ENCODE data around the gene SIL1.
"Not testable (repeated sequence)": the region's sequence is repeated elsewhere in the genome, so short reads cannot be mapped to it uniquely, and the experiment has no call there.

The SIL1 gene

DNA sequence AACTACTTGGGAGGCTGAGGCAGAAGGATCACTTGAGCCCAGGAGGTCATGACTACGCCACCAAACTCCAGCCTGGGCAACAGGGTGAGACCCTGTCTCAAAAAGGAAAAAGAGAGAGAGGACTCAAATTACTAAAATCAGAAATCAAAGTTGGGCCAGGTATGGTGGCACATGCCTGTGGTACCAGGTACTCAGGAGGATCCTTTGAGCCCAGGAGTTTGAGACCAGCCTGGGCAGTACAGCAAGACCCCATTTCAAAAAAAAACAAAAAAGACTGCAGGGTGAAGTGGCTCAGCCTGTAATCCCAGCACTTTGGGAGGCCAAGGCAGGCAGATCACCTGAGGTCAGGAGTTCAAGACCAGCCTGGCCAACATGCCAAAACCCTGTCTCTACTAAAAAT is 23.8 kb downstream of the SIL1 start:
- DNase-seq (ENCODE audit: low spot score) = not testable (repeated sequence)

- no peak for DNase-seq (ENCODE audit: low spot score)
Observed at GRCh38 chr5:139171779-139172404, 26.3 kb downstream of the SIL1 start.

GRCh38 chr5:139167952-139168720 is 30.0 kb downstream of the SIL1 start:
- DNase-seq (ENCODE audit: low spot score) = no peak

- DNase-seq (ENCODE audit: low spot score) = no peak
Observed at GRCh38 chr5:139167533-139167932, 30.6 kb downstream of the SIL1 start.

DNA sequence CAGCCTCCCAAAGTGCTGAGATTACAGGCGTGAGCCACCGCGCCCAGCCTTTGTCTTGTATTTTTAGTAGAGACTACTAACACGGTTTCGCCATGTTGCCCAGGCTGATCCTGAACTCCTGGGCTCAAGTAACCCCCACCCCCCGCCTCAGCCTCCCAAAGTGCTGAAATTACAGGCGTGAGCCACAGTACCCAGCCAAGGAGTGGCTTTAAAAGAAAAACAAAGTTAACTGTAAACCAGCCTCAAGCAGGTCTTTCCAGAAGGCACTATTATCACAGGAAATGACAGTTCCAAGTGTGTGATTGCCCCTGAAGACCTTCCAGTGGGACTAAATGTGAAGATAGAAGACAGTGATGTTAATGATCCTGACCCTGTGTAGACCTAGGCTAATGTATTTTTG is 31.1 kb downstream of the SIL1 start:
- no peak for DNase-seq (ENCODE audit: low spot score)

GRCh38 chr5:139164897-139165296 is 33.3 kb downstream of the SIL1 start:
- not testable (repeated sequence) for DNase-seq (ENCODE audit: low spot score)

- DNase-seq (ENCODE audit: low spot score) = peak; percentile 31
Observed at GRCh38 chr5:139164020-139164419, 34.1 kb downstream of the SIL1 start.

GRCh38 chr5:139162448-139162847 is 35.7 kb downstream of the SIL1 start:
- DNase-seq (ENCODE audit: low spot score) = no peak

GRCh38 chr5:139158791-139159190 is 39.4 kb downstream of the SIL1 start:
- no peak for DNase-seq (ENCODE audit: low spot score)

- no peak for DNase-seq (ENCODE audit: low spot score)
Observed at GRCh38 chr5:139157556-139157955, 40.6 kb downstream of the SIL1 start.

DNA sequence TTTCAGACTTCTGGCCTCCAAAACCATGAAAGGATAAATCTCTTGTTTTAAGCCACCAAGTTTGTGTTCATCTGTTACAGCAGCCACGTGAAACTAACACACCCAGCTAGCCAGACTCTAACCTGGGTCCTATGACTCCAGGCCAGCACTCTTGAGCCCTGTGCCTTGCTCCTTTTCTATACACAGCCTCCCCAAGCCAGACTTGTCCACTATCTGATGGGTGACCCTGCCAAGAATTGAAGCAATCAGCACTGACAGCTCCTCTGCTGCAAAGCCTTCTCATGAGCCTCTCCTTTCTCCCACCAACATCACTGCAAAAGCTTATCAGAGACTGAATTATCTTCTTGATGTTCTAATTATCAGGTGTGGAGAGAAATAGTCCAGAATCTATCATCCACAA is 41.4 kb downstream of the SIL1 start:
- DNase-seq (ENCODE audit: low spot score) = no peak

- no peak for DNase-seq (ENCODE audit: low spot score)
Observed at GRCh38 chr5:139155333-139155732, 42.8 kb downstream of the SIL1 start.

- no peak for DNase-seq (ENCODE audit: low spot score)
Observed at GRCh38 chr5:139151902-139152301, 46.3 kb downstream of the SIL1 start.

- DNase-seq (ENCODE audit: low spot score) = no peak
Observed at GRCh38 chr5:139150367-139150999, 47.7 kb downstream of the SIL1 start.

DNA sequence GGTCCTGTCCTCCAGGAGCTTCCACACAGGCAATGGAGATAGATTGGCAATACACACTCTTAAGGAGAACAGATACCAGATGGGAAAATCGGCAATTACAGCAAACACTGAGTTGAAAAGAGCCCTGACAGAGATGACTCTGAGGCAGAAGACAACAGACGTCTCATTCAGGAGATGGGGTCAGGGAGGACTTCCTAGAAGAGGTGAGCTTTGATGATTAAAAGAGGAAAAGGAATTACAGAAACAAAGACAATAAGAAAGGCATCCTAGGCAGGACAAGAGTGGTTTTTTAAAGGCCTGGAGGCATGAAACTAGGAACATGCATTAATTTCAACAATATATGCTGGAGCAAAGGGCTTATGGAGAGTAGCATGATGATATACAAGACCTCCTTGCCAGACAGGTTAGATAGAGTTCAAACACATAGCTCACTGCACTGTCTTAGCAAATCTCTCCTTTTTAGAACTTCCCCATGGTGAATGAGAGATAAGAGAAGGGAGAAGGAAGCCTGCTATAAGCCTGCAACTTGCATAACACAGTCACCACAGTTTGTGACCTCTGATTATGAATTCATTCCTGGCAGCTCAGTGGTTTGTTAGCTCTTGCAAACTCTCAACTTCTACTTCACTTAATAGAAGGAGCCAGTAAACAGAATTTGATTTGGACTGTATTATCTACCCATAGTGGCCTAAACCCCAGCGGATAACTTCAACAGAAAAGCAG is 48.5 kb downstream of the SIL1 start:
- no peak for DNase-seq (ENCODE audit: low spot score)

- DNase-seq (ENCODE audit: low spot score) = no peak
Observed at GRCh38 chr5:139148986-139149385, 49.2 kb downstream of the SIL1 start.

- DNase-seq (ENCODE audit: low spot score) = no peak
Observed at GRCh38 chr5:139148306-139148705, 49.9 kb downstream of the SIL1 start.

DNA sequence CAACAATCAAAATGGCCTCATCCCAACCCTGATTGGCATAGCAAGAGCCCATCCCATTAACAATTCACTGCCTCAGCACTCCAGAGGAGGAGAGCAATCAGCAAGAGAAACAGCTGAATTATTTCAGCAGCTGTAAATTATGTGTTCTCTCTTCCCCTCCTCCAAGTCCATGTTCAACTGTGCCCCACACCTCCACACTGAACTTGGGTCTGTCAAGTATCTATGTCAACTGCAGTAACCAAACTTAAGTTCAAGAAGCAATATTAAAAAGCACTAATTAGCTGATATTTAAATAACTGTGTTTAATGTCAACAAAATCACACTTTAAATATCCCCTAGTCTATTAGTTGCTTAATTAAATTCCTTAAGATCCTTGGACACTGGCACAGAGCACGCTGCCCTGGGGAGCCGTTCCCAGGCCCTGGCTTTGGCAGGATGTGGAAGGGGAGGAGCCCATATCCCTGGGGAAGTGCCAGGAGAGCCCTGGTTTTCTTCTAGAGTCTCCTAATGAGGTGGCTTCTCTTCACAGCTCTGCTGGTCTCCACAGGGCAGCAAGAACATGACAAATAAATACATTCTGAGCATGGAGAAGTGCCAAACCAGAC is 50.6 kb downstream of the SIL1 start:
- no peak for DNase-seq (ENCODE audit: low spot score)

GRCh38 chr5:139146809-139147482 is 51.2 kb downstream of the SIL1 start:
- DNase-seq (ENCODE audit: low spot score) = no peak

DNA sequence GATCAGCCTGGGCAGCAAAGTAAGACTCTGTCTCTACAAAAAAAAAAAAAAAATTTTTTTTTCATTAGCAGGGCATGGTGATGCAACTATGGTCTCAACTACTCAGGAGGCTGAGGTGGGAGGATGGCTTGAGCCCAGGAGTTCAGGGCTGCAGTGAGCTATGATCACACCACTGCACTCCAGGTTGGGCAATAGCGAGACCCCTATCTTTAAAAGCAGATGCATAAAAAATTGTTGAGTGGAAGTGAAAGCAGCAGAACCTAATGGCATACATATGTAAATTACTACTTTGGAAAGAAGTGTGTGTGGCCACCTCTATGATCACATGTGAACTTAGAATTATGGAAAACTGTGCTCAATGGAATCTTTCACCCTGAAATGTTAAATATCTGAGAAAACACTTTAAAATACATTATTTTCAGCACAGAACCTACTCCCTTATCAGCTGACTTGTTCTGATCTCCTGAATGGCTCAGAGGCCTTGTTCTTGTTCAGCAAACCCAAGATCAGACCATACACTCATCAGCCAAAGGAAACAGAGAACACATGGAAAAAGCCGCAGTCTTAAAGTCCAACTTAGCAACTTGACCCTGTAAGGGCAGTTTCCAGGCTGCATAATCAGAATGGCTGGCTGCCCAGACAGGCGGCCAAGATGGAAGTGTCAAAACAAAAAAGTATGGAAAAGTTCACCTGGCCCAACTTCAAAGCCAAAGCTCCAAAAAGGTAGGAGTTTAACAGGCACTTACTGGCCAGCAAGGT is 56.5 kb downstream of the SIL1 start:
- DNase-seq (ENCODE audit: low spot score) = no peak

DNA sequence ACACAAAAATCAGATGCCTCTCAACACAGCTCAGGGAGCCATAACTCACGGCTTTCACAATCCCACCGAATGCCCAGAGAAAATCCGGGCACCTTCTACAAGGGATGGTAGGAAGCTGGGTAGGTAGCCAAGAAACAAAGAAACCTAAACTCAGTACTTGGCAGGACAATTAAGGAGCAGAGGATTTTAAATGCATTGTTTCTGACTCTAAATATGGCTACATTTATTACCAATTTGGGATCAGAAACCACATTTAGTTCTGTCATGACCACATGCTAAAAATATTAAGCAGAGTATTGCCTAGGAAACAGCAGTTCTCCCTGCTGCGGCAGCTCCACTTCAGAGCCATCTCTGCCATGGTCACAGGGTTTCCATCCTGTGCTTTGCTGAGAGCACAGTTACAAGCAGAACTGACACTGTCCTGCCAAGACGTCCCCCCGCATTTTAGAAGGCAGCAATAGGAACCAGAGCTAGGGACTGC is 57.5 kb downstream of the SIL1 start:
- no peak for DNase-seq (ENCODE audit: low spot score)

Measured in kidney capillary endothelial cell (primary cell).